ENCODE data around the gene GPATCH3. TPM values are rescaled to one million over a fixed set of nuclear protein-coding genes. Genes with fewer than 3 reads are reported as not detected.

The GPATCH3 gene
- total and polyA plus RNA-seq, 2 donors (not counting 3 experiments of a cell fraction or from before 2014, with no cell fraction given), result 12.1 to 17.7 TPM

GRCh38 chr1:26942656-26943055 lies 42.4 kb upstream of the GPATCH3 start:
- DNase-seq (ENCODE audit: low read depth, low spot score) (no peak), FAIRE-seq (no peak)
- H2AFZ ChIP-seq (ENCODE audit: low read depth, low read length), result no peak overlapping the region
- H3K9ac ChIP-seq (replicated peaks; ENCODE audit: extremely low read depth, insufficient read depth, low read length), result no peak overlapping the region
- no peak overlapping the region for H3K27ac ChIP-seq (ENCODE audit: insufficient read depth, low read depth, low read length)
- H3K4me2 ChIP-seq (ENCODE audit: insufficient read depth, low read length), result no peak overlapping the region
- H3K36me3 ChIP-seq (ENCODE audit: control insufficient read depth in 2 of 2, extremely low read depth in 1 of 2, insufficient read depth in 2 of 2, low read length in 2 of 2), result peaks cover 14 to 41% of the 10 kb centered on the region in 2 experiments
- H3K9me1 ChIP-seq (replicated peaks; ENCODE audit: control insufficient read depth, extremely low read depth, insufficient read depth, low read length), result no peaks in the 10 kb centered on the region
- dilution Hi-C loops (cut with MboI; ENCODE audit: extremely low pct_ligation_motif_present, low sequenced_read_pairs), result no loop called here
- H3K79me2 ChIP-seq (ENCODE audit: control insufficient read depth, insufficient read depth, low read length), result peaks cover 22% of the 10 kb centered on the region
- H3K27me3 ChIP-seq (ENCODE audit: control insufficient read depth in 2 of 2, insufficient read depth in 2 of 2, low read length in 2 of 2), result no peaks in the 10 kb centered on the region
- H3K9me3 ChIP-seq (replicated peaks; ENCODE audit: control insufficient read depth, insufficient read depth, low read length), result no peaks in the 10 kb centered on the region
- ChIA-PET POLR2A (no interaction called here), CTCF (interaction anchor here (0.5 kb wide), 1 partner anchor 117 kb away, joined by 3 read pairs; no protein-coding TSS in a partner anchor)
- no peak for TF ChIP-seq CTCF (IDR thresholded peaks at IDR 0.05; ENCODE audit: extremely low read depth in 1 of 2, insufficient read depth in 1 of 2, low read depth in 1 of 2, low read length in 2 of 2)
- no peaks in the 10 kb centered on the region for H4K20me1 ChIP-seq (replicated peaks; ENCODE audit: control insufficient read depth, extremely low read depth, insufficient read depth, low read length)
- no peak overlapping the region for H3K4me3 ChIP-seq (replicated peaks in 1 of 3; ENCODE audit: insufficient read depth in 1 of 3, low read depth in 1 of 3, low read length in 3 of 3)
- no peaks in the 10 kb centered on the region for H3K4me1 ChIP-seq (ENCODE audit: control insufficient read depth, extremely low read depth, insufficient read depth, low read length)
- no TSS peak for BruUV-seq (replicated peaks)
- intact Hi-C loops (cut with micrococcal nuclease), result no loop called here

- Histone ChIP-seq H3K9me1 (replicated peaks; ENCODE audit: control insufficient read depth, extremely low read depth, insufficient read depth, low read length) (no peaks in the 10 kb centered on the region), H2AFZ (ENCODE audit: low read depth, low read length) (no peak overlapping the region), H3K36me3 (ENCODE audit: control insufficient read depth in 2 of 2, extremely low read depth in 1 of 2, insufficient read depth in 2 of 2, low read length in 2 of 2) (peaks cover 14 to 42% of the 10 kb centered on the region in 2 experiments), H3K4me2 (ENCODE audit: insufficient read depth, low read length) (no peak overlapping the region), H3K27me3 (ENCODE audit: control insufficient read depth in 2 of 2, insufficient read depth in 2 of 2, low read length in 2 of 2) (no peaks in the 10 kb centered on the region), H3K79me2 (ENCODE audit: control insufficient read depth, insufficient read depth, low read length) (peaks cover 33% of the 10 kb centered on the region), H3K9me3 (replicated peaks; ENCODE audit: control insufficient read depth, insufficient read depth, low read length) (no peaks in the 10 kb centered on the region), H3K4me1 (ENCODE audit: control insufficient read depth, extremely low read depth, insufficient read depth, low read length) (no peaks in the 10 kb centered on the region), H3K4me3 (replicated peaks in 1 of 3; ENCODE audit: insufficient read depth in 1 of 3, low read depth in 1 of 3, low read length in 3 of 3) (no peak overlapping the region), H3K27ac (ENCODE audit: insufficient read depth, low read depth, low read length) (no peak overlapping the region), H4K20me1 (replicated peaks; ENCODE audit: control insufficient read depth, extremely low read depth, insufficient read depth, low read length) (no peaks in the 10 kb centered on the region), H3K9ac (replicated peaks; ENCODE audit: extremely low read depth, insufficient read depth, low read length) (no peak overlapping the region)
- DNase-seq (ENCODE audit: low read depth, low spot score) (no peak), FAIRE-seq (no peak)
- dilution Hi-C loops (cut with MboI; ENCODE audit: extremely low pct_ligation_motif_present, low sequenced_read_pairs) (no loop called here), intact Hi-C loops (cut with micrococcal nuclease) (no loop called here)
- TF ChIP-seq FOS (IDR thresholded peaks at IDR 0.05; ENCODE audit: borderline replicate concordance, insufficient read depth, low read length), result no peak
- no peak for TF ChIP-seq POLR2AphosphoS5 (IDR thresholded peaks at IDR 0.05; ENCODE audit: insufficient read depth, low read depth, low read length)
- TF ChIP-seq GATA2 (IDR thresholded peaks at IDR 0.05; ENCODE audit: insufficient read depth, insufficient read length, low read depth, low read length), result no peak
- TF ChIP-seq JUN (IDR thresholded peaks at IDR 0.05; ENCODE audit: borderline replicate concordance, insufficient read depth, insufficient read length, low read depth), result no peak
- no peak for TF ChIP-seq MYC (IDR thresholded peaks at IDR 0.05; ENCODE audit: low read depth, low read length)
- POLR2A ChIA-PET, result no interaction called here
- BruUV-seq (replicated peaks), result no TSS peak
- CTCF ChIA-PET, result no interaction called here
Observed at GRCh38 chr1:26941311-26941710, 41.0 kb upstream of the GPATCH3 start.

All from endothelial cell of umbilical vein (primary cell).